C4-2B (cell line): ENCODE results near the gene SLC46A2.

ENCODE experiments used
- CTCF ChIP-seq: fragments of 450-650 bp; conservative IDR thresholded peaks from 2 replicates; pipeline ENCODE4 v1.5.1; 2017; ENCODE audit warnings: mild to moderate bottlenecking
- ZFX ChIP-seq: fragments of 450-650 bp; IDR thresholded peaks from 2 replicates; pipeline ENCODE4 v1.6.1; 2017

GRCh38 chr9:112921549-112921948 is 30.9 kb upstream of the SLC46A2 start:
- peak; percentile 56 for TF ChIP-seq CTCF
- no peak for TF ChIP-seq ZFX
